ENCODE data around the gene OPN1SW.

DNA sequence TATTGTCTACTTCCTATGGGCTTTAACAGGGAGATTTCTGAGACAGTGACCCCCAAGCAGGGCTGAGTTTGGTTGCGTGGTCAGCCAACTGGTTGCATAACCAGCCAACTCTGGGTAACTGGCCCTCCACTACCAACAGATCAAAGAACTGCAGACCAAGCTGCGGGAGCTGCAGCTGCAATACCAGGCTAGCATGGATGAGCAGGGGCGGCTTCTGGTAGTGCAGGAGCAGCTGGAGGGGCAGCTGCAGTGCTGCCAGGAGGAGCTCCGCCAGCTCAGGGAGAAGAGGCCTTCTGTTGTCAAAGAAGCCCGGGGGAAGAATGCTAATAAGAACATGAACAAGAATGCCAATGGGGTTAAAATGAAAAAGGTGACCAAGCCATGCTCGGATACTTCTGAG is 38.9 kb upstream of the OPN1SW start:
- TF ChIP-seq, protein P1, sequence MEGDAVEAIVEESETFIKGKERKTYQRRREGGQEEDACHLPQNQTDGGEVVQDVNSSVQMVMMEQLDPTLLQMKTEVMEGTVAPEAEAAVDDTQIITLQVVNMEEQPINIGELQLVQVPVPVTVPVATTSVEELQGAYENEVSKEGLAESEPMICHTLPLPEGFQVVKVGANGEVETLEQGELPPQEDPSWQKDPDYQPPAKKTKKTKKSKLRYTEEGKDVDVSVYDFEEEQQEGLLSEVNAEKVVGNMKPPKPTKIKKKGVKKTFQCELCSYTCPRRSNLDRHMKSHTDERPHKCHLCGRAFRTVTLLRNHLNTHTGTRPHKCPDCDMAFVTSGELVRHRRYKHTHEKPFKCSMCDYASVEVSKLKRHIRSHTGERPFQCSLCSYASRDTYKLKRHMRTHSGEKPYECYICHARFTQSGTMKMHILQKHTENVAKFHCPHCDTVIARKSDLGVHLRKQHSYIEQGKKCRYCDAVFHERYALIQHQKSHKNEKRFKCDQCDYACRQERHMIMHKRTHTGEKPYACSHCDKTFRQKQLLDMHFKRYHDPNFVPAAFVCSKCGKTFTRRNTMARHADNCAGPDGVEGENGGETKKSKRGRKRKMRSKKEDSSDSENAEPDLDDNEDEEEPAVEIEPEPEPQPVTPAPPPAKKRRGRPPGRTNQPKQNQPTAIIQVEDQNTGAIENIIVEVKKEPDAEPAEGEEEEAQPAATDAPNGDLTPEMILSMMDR (IDR thresholded peaks at IDR 0.05), result no peak
- TF ChIP-seq POLR2A (IDR thresholded peaks at IDR 0.05), result no peak

All from breast epithelium (tissue), 3 donors.